HG03025 (cell line): ENCODE measurements around the gene NPFFR2.
"Not testable (repeated sequence)": the region's sequence is repeated elsewhere in the genome, so short reads cannot be mapped to it uniquely, and the experiment has no call there.

Experiments
- ATAC-seq: cut with Tn5 transposase; IDR thresholded peaks from one replicate; pipeline ENCODE4 v1.9.1; 2021; ENCODE audit warnings: mild to moderate bottlenecking, moderate library complexity; ENCODE audit not compliant: unreplicated experiment, low FRiP score

NPFFR2 gene

DNA sequence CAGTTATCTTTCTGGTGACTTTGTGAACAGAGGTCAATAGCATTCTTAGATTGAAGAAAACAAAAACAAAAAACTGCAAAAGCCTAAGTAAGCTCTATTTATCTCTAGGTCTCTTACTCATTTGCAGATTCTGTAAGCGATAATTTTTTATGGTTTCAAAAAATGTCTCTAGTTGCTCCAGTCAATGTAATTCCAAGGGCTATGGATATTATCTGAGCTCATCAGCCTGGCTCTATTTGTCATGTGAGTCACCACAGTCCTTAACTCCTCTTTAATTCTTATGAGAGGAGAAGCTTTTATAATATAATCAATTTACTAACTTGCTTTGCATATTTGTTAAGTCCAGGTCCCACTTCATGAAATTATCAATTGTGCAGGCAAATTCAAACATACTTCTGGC is 79.1 kb downstream of the NPFFR2 start:
- ATAC-seq: no peak

DNA sequence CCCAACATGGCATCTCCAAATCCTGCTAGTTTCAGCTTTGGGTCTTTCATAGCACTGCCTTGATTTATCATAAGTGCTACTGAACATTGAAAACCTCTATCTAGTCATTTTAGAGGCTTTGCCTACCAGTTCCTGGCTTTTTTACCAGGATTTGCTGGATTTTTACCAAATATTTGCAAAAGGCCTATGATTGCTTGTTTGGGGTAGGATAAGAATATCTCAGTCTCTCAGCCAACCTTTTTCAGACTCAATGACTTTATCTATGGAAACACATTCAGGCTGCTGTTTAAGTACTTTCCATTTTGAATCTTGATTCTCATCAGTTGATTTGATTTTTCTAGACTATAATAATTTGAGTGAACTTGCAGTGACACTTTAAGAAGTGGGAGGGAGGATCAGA is 80.1 kb downstream of the NPFFR2 start:
- no peak for ATAC-seq

DNA sequence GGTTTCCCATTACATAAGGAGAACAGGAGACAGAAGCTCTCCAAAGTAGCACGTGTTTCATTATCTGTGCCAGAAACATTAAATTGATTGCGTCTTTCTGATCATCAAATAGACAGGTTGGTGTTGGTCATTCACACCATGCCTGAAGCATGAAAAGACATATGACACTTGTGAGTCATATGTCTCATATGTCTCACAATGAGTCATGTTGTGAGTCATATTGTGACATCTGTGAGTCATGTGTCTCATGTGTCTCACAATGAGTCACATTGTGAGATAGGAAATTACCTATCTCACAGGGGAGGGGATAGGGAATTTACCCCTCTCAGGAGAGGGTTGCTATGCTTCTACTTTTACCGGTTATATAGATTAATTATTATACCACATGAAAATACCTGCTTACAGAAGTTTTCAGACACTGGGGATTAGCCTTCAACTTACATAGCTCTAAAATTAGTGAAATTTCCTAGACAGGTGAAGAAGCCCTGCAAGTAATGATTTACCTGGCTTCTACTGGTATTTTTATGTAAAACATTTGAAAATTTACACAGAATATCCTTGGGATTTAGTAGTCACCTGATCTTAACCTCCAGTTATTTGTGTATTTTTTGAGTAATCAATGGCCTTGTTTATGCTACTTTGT is 80.8 kb downstream of the NPFFR2 start:
- peak; percentile 83 for ATAC-seq

DNA sequence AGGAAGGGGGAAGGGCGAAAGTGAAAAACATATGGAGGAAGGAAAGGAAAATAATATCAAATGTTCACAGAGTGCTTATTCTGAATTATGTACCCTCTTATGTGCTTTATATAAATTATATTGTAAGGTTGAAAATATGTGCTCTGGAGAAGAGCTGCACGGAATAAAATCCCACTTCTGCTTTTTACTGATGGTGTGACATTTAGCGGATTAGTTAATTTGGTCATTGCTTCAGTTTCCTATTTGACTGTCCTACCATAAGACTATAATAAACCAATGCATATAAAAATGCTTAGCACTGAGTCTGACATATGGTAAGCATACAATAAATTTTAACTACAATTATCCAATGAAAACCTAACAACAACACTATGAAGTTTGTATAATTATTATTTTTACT is 86.2 kb downstream of the NPFFR2 start:
- ATAC-seq: peak; percentile 57

DNA sequence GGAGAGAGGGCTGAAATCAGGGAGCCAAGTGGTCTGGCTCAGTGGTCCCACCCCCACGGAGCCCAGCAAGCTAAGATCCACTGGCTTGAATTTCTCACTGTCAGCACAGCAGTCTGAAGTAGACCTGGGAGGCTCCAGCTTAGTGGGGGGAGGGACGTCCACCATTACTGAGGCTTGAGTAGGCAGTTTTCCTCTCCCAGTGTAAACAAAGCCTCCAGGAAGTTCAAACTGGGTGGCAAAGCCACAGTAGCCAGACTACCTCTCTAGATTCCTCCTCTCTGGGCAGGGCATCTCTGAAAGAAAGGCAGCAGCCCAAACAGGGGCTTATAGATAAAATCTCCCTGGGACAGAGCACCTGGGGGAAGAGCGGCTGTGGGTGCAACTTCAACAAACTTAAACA is 88.1 kb downstream of the NPFFR2 start:
- no peak for ATAC-seq

DNA sequence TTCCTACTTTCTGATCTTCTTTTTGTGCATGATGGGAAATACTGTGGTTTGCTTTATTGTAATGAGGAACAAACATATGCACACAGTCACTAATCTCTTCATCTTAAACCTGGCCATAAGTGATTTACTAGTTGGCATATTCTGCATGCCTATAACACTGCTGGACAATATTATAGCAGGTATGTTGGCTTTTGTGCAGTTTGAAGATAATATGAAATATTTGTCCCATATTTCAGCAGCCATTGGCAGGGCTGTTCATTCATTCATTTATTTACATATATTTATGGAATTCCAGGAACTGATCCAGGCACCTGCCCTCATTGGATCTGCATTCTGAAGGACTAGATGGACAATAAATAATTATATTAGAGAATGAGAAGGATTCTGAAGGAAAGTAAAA is 96.9 kb downstream of the NPFFR2 start:
- no peak for ATAC-seq

DNA sequence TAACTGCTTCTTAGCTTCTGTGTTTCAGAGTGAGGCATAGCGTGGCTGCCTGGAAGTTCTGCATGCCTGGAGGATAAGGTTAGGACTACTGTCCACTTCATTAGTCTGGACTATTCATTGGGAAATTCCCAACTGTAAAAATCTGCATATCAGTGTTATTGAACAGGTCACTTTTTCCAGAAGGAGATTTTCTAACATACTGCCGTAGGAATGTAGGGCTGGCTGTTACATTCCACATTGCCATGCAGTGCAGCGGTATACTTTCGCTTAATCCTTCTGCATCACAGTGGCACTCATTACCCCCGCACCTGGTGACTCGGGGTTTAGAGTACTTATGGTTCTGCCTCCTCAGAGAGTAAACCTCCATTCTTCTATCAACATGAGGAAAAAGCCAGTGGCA is 104.6 kb downstream of the NPFFR2 start:
- ATAC-seq: no peak

DNA sequence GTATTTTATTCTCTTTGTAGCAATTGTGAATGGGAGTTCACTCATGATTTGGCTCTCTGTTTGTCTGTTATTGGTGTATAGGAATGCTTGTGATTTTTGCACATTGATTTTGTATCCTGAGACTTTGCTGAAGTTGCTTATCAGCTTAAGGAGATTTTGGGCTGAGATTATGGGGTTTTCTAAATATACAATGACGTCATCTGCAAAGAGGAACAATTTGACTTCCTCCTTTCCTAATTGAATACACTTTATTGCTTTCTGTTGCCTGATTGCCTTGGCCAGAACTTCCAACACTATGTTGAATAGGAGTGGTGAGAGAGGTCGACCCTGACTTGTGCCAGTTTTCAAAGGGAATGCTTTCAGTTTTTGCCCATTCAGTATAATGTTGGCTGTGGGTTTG is 108.2 kb downstream of the NPFFR2 start:
- not testable (repeated sequence) for ATAC-seq

DNA sequence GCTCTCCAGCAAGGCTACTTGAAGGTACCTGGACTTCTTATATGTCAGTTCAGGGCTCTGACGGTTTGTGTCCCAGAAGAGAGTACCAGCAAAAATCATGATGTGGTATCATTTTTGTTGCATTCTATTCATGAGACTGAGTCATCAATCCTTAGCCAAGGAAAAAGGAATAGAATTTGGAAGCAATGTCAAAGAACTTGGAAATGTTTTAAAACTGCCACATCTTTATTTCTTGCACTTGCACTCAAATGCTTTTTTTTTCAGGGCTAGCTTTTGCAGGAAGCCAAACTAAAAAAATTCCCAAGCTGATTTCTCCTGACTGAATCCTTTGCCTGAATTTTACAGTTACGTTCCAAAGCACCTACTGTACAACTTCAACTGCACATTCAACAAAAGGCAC is 112.4 kb downstream of the NPFFR2 start:
- no peak for ATAC-seq

DNA sequence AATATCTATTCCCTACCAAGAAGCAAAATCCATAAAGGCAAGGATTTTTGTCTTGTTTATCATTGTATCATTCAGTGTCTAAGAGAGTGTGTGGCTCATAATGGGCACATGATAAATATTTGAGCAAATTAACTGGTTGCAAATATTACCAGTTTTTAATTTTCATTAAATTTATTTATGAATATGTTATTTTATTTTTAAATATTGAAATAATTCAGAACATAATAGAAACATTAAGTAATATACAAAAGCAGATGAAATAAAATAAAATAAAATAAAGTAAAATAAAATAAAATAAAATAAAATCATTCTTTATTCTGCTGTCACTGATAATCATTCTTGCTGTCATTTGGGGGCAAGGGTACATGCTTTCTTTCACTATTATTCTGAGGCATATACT is 120.9 kb downstream of the NPFFR2 start:
- no peak for ATAC-seq

DNA sequence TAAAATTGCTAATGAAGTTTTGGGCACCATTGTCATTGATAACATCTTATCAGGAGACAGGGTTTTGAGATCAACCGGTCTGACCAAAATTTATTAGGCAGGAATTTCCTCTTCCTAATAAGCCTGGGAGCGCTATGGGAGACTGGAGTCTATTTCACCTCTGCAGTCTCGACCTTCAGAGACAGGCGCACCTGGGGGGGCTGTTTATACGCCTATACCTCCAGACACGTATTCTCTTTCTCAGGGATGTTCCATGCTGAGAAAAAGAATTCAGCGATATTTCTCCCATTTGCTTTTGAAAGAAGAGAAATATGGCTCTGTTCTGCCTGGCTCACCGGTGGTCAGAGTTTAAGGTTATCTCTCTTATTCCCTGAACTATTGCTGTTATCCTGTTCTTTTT is 121.8 kb downstream of the NPFFR2 start:
- ATAC-seq: not testable (repeated sequence)

DNA sequence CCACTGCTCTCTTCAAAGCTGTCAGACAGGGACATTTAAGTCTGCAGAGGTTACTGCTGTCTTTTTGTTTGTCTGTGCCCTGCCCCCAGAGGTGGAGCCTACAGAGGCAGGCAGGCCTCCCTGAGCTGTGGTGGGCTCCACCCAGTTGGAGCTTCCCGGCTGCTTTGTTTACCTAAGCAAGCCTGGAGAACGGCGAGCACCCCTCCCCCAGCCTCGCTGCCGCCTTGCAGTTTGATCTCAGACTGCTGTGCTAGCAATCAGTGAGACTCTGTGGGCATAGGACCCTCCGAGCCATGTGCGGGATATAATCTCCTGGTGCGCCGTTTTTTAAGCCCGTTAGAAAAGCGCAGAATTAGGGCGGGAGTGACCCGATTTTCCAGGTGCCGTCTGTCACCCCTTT is 137.5 kb downstream of the NPFFR2 start:
- not testable (repeated sequence) for ATAC-seq

DNA sequence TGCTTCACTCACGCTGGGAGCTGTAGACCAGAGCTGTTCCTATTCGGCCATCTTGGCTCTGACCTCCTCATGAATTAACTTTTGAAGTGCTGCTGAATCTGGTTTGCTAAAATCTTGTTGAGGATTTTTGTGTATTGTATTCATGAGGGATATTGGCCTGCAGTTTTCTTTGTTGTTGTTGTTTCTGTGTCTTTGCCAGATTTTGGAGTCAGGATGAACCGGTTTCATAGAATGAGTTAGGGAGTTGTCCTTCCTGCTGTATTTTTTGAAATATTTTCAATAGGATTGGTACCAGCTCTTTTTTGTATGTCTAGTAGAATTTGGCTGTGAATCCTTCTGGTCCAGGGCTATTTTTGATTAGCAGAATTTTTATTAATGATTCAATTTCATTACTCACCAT is 138.1 kb downstream of the NPFFR2 start:
- ATAC-seq: no peak

DNA sequence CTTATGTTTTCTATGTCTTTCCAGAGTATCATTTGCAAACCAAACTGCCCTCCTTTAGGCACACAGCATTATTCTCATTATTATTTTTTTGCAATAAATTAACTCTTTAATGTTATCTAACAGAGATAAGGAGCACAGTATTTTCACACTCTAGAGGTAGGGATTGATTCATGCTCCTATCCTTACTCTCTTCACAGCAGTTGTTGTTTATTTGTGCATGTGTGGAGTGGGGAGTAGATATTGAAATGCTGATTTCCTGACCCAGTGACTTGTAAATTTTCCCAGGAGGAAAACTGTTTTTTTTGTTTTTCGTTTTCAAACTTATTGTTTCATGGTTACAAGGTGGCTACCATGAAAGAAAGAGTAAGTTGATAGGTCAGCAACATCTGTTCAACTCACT is 140.0 kb downstream of the NPFFR2 start:
- ATAC-seq: no peak

DNA sequence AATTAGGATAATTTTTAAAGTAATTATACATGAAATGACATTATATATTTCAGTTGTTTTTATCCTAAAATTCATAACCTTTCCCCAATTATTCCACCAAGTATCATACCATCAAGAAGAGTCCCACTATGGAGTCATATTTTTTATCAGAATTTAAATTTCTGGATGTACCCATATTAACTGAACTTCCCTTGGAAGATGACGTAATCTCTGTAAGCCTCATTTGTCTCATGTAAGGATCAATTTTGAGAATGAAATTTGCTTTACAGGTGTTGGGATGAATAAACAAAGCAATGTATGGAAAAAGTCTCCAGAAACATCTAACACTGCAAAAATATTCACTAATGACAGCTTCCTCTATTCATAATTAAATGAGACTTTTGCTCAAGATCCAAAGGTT is 147.5 kb downstream of the NPFFR2 start:
- no peak for ATAC-seq

DNA sequence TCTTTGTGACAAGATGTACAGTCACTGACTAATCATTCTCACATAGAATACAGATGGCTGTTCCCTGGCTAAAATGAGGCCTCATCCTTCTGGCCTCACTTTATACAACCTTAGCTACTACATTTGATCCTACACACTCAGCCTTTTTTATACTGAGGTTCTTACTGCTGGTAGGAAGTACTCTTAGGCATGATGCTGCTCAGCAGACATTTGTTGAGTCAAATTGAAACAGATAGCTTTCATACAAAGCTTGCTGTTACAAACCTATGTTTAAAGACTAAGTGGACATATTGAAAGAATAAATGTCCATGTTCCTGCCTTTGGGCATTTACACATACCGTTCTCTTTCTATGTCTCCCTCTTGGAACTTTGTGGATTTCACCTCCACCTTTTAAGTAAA is 154.9 kb downstream of the NPFFR2 start:
- no peak for ATAC-seq

DNA sequence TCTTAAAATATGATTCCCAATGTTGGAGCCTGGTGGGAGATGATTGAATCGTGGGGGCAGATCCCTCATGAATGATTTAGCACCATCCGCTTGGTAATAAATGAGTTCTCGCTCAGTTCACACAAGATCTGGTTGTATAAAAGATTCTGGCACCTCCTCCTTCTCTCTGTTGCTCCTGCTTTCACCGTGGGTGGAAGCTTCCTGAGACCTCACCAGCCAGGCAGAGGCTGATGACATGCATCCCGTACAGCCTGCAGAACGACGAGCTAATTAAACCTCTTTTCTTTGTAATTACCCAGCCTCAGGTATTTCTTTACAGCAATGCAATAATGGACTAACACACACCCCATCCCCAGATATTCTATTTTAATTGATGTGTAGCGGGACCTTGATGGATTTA is 162.2 kb downstream of the NPFFR2 start:
- ATAC-seq: no peak

DNA sequence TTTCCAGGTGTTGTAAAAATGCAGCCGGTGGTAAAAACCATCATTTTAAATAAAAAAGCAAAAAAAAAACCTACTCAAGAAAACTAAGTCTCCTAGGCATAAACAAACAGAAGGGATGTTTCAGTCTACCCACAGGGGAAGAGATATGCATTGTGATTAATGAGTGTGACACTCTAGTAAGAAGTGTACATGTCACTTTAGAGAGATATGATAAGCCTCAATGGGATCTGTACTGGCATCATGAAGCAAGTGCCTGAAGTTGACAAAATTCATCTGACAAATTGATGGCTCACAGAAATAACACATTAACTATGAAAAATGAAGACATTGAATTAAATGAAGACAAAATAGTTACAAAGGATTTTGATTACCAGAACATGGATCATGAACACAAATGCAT is 162.7 kb downstream of the NPFFR2 start:
- ATAC-seq: no peak
